OCI-LY7 (cell line): ENCODE data around the gene RBCK1. TPM values are rescaled to one million over a fixed set of nuclear protein-coding genes. Genes with fewer than 3 reads are reported as not detected.

ENCODE experiments used
- BruUV-seq: library from RNA; stranded (reverse); fragments of 400-500 nt; replicated peaks from 2 replicates; lab custom pipeline; 2021; lab: Mats Ljungman, UMichigan
- CTCF ChIA-PET: fragments of 300-600 bp; sonication (Branson Sonifier 250); formaldehyde crosslinking; loops from one replicate; lab custom pipeline; 2022; ENCODE audit warnings: antibody characterized with exemption; ENCODE audit not compliant: unreplicated experiment; lab: Charles Lee
- POLR2A ChIA-PET: fragments of 300-600 bp; sonication (Branson Sonifier 250); formaldehyde crosslinking; loops from one replicate; lab custom pipeline; 2022; ENCODE audit warnings: antibody characterized with exemption; lab: Charles Lee
- DNase-seq: peaks from one replicate; pipeline ENCODE4 v3.0.0-alpha.2; 2015; ENCODE audit warnings: low spot score
- H2AFZ ChIP-seq: fragments of 200-600 bp; sonication (generic), shearing (Covaris generic); 2 replicates; pipeline ENCODE4 v1.6.1; 2014; ENCODE audit warnings: mild to moderate bottlenecking, antibody characterized with exemption, low read length, moderate library complexity
- H3K27ac ChIP-seq: fragments of 200-600 bp; sonication (generic); 2 replicates; pipeline ENCODE4 v1.5.1; 2014; ENCODE audit warnings: mixed run types, low read depth, mild to moderate bottlenecking, moderate library complexity, low read length, inconsistent platforms; ENCODE audit not compliant: poor library complexity, severe bottlenecking
- H3K36me3 ChIP-seq: fragments of 200-600 bp; sonication (generic); 2 replicates; pipeline ENCODE4 v1.6.1; 2014; ENCODE audit warnings: mild to moderate bottlenecking, antibody characterized with exemption, low read length, moderate library complexity, mixed read lengths; ENCODE audit not compliant: insufficient read depth
- H3K4me1 ChIP-seq: fragments of 200-600 bp; sonication (generic); 2 replicates; pipeline ENCODE4 v1.5.1; 2014; ENCODE audit warnings: mild to moderate bottlenecking, low read length; ENCODE audit not compliant: insufficient read depth, poor library complexity, severe bottlenecking
- H3K4me2 ChIP-seq: fragments of 200-600 bp; sonication (generic); 2 replicates; pipeline ENCODE4 v1.6.1; 2014; ENCODE audit warnings: mild to moderate bottlenecking, low read length
- H3K4me3 ChIP-seq: fragments of 200-600 bp; sonication (generic); 2 replicates; pipeline ENCODE4 v1.5.1; 2014; ENCODE audit warnings: mild to moderate bottlenecking, low read depth, low read length; ENCODE audit not compliant: poor library complexity, severe bottlenecking
- H3K79me2 ChIP-seq: fragments of 200-600 bp; sonication (generic); 2 replicates; pipeline ENCODE4 v1.6.1; 2016; ENCODE audit warnings: low read depth, mild to moderate bottlenecking, low read length, moderate library complexity, mixed read lengths; ENCODE audit not compliant: insufficient read depth
- H3K9me2 ChIP-seq: fragments of 200-600 bp; sonication (generic); 2 replicates; pipeline ENCODE4 v1.6.1; 2016; ENCODE audit warnings: mild to moderate bottlenecking, low read length, mixed read lengths; ENCODE audit not compliant: insufficient read depth
- H3K9me3 ChIP-seq: fragments of 200-600 bp; sonication (generic); 2 replicates; pipeline ENCODE4 v1.6.1; 2014; ENCODE audit warnings: mild to moderate bottlenecking, mixed run types, low read length, mixed read lengths
- H4K20me1 ChIP-seq: fragments of 200-600 bp; sonication (generic); 2 replicates; pipeline ENCODE4 v1.6.1; 2014; ENCODE audit warnings: mild to moderate bottlenecking, antibody characterized with exemption, low read length, moderate library complexity, mixed read lengths; ENCODE audit not compliant: insufficient read depth
- CTCF ChIP-seq: fragments of 200-600 bp; sonication (generic); conservative IDR thresholded peaks from 2 replicates; pipeline ENCODE4 v1.5.1; 2014; ENCODE audit warnings: mild to moderate bottlenecking, antibody characterized with exemption, low read length, moderate library complexity, mixed read lengths
- EZH2phosphoT487 ChIP-seq: fragments of 200-600 bp; sonication (generic); IDR thresholded peaks from 2 replicates; pipeline ENCODE4 v1.6.1; 2018; ENCODE audit warnings: low read depth, borderline replicate concordance, mild to moderate bottlenecking, mixed run types, antibody characterized with exemption, low read length, moderate library complexity, mixed read lengths
- intact Hi-C: fragments of 100-400 bp; cut with micrococcal nuclease; formaldehyde crosslinking; loops from one replicate; pipeline ENCODE4 v1.10.0; 2022; ENCODE audit not compliant: unreplicated experiment
- total RNA-seq, 2 experiments: library from RNA; depleted of rRNA in 1 of 2; stranded (reverse); fragments of >200 nt in 1 of 2; shearing (Covaris generic) in 1 of 2; gene quantifications; 2 replicates each; pipeline ENCODE4 v1.2.3, GENCODE V29; 2014 to 2022

Gene RBCK1
- total RNA-seq, 2 experiments from 2014 or later: 82.9 to 140 TPM

GRCh38 chr20:400454-401275, 7.4 kb upstream of the RBCK1 start:
- Histone ChIP-seq H3K4me2 (peak overlapping the region; percentile 28), H3K9me3 (peaks cover 11% of the 10 kb centered on the region; the same call in 1 of the 2 replicates), H3K4me1 (peaks cover 40% of the 10 kb centered on the region), H3K4me3 (no peak overlapping the region), H3K9me2 (no peaks in the 10 kb centered on the region), H3K27ac (peak overlapping the region; percentile 87), H4K20me1 (no peaks in the 10 kb centered on the region), H2AFZ (peak overlapping the region; percentile 82), H3K79me2 (no peaks in the 10 kb centered on the region), H3K36me3 (peaks cover 31% of the 10 kb centered on the region)
- TF ChIP-seq CTCF (no peak), EZH2phosphoT487 (no peak)
- POLR2A ChIA-PET: interaction anchor here (0.5 to 3.0 kb wide), 11 partner anchors 8 to 176 kb away, joined by 3 to 18 read pairs (median 6); partner anchors contain the start of gene TRIB3
- peak; percentile 46 for DNase-seq
- no TSS peak for BruUV-seq
- intact Hi-C loops: no loop called here
- CTCF ChIA-PET: interaction anchor here (0.6 to 1.5 kb wide), 4 partner anchors 18 to 112 kb away, joined by 3 to 5 read pairs (median 4); no protein-coding TSS in a partner anchor

- POLR2A ChIA-PET: interaction anchor here (0.6 to 6.0 kb wide), 12 partner anchors 8 to 177 kb away, joined by 3 to 44 read pairs (median 6); partner anchors contain the start of gene TRIB3
- DNase-seq: peak; percentile 74
- Histone ChIP-seq H3K4me2 (peak overlapping the region; percentile 62), H3K36me3 (peaks cover 19% of the 10 kb centered on the region), H4K20me1 (no peaks in the 10 kb centered on the region), H3K9me2 (no peaks in the 10 kb centered on the region), H3K27ac (peak overlapping the region; percentile 87), H3K79me2 (no peaks in the 10 kb centered on the region), H3K4me3 (peak overlapping the region; percentile 45), H3K4me1 (peaks cover 53% of the 10 kb centered on the region), H2AFZ (peak overlapping the region; percentile 65; the same call in 1 of the 2 replicates), H3K9me3 (peaks cover 11% of the 10 kb centered on the region; the same call in 1 of the 2 replicates)
- intact Hi-C loops: loop anchor here (1.0 to 2.0 kb wide), 2 partner anchors 41 to 61 kb away; partner anchors contain the start of gene TBC1D20
- TF ChIP-seq CTCF (no peak), EZH2phosphoT487 (no peak)
- CTCF ChIA-PET: interaction anchor here (1.5 kb wide), 1 partner anchor 19 kb away, joined by 4 read pairs; no protein-coding TSS in a partner anchor
- BruUV-seq: no TSS peak
These were observed 6.2 kb upstream of the RBCK1 start for GRCh38 chr20:401682-402495.
